ENCODE data around the gene CCDC178.

The CCDC178 gene

DNA sequence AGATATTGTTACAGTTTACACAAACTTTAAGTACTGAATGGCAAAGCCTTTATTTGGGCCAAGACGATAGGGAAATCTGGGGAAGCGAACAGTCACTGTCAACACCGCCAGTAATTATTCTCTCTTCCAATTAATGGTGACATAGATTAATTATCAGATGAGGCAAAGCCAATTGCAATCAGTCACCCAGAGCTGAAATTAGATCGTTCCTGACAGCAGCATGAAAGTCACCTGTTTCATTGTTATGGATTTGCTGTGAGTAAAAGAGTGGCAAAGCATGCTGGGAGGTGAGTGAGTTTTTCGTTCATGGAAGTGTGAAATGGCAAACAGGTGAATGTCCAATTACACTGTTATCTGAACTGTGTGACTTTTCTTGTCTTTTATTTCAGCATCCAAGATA lies 502.9 kb downstream of the CCDC178 start:
- no peaks in the 10 kb centered on the region for H3K36me3 ChIP-seq (ENCODE audit: insufficient read depth, low read length)
- H3K4me1 ChIP-seq (ENCODE audit: insufficient read depth, low read length), result no peaks in the 10 kb centered on the region
- H3K9me3 ChIP-seq (ENCODE audit: control insufficient read depth, insufficient read depth, low read length), result peaks cover 13% of the 10 kb centered on the region; the same call in 1 of the 2 replicates
- H3K9ac ChIP-seq (ENCODE audit: low read depth, low read length), result no peak overlapping the region

DNA sequence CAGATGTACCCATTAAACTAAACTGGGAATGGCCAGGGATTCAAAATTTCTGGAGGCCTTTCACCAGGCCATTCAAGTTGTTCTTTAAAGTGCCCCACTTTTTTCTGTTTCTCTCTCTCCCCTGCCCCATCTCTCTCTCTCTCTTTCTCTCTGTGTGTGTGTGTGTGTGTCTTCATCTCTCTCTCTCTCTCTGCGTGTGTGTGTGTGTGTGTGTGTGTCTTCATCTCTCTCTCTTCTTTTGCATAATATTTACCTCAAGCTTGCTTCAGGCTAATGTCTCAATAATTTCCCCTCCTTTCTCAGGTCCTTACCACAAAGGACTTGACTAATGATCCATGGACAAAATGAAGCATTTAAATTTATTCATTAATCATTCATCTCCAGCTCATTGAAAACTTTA lies 503.5 kb downstream of the CCDC178 start:
- Histone ChIP-seq H3K9me3 (ENCODE audit: control insufficient read depth, insufficient read depth, low read length) (peaks cover 13% of the 10 kb centered on the region; the same call in 1 of the 2 replicates), H3K36me3 (ENCODE audit: insufficient read depth, low read length) (no peaks in the 10 kb centered on the region), H3K9ac (ENCODE audit: low read depth, low read length) (no peak overlapping the region), H3K4me1 (ENCODE audit: insufficient read depth, low read length) (no peaks in the 10 kb centered on the region)

DNA sequence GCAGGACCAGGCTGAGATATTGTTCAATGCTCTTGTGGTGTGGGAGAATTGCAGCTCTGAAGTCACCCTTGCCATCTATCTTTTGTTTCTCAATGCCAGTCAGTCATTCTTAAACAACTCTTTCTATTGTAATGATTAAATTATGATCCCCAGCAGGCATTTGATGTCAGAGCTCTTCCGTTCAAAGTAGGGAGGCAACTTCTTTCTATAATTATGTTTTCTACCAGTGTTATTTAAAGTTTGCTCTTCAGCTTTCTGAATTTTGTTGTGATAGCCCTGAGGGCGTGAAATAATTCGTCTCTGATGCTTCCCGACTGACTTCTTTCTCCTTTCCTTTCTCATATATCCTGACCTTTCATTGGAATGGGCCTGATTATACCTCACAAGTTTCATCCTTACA lies 506.3 kb downstream of the CCDC178 start:
- Histone ChIP-seq H3K4me1 (ENCODE audit: insufficient read depth, low read length) (no peaks in the 10 kb centered on the region), H3K36me3 (ENCODE audit: insufficient read depth, low read length) (no peaks in the 10 kb centered on the region), H3K9ac (ENCODE audit: low read depth, low read length) (no peak overlapping the region), H3K9me3 (ENCODE audit: control insufficient read depth, insufficient read depth, low read length) (peaks cover 13% of the 10 kb centered on the region; the same call in 1 of the 2 replicates)

DNA sequence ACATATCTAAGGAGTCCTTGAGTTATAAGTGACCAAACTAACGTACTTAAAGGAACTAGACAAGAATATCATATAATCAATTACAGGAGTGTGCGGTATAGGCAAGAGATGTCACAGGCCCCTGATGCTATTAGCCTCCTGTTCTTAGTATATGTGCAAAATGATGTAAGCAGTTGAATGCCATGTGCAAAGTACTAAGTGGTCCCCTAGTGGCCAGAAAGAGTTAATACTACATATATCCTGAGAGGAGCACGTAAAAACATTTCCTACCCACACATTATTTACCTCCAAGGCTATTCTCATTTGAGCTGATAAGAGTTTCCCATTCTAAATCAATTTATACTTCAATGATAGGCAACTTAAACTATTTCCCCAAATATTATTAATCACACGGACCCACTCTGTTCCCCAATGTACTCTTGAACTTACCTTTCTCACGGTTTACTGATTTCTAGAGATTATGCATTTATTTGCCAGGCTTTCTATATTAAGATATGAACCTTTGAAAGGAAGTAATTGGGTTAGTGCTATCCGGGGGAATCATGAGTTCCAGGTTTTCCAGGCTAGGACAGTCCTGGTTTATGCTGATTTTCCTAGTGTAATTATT lies 509.7 kb downstream of the CCDC178 start:
- H3K9ac ChIP-seq (ENCODE audit: low read depth, low read length), result no peak overlapping the region
- peaks cover 13% of the 10 kb centered on the region; the same call in 1 of the 2 replicates for H3K9me3 ChIP-seq (ENCODE audit: control insufficient read depth, insufficient read depth, low read length)
- no peaks in the 10 kb centered on the region for H3K4me1 ChIP-seq (ENCODE audit: insufficient read depth, low read length)
- no peaks in the 10 kb centered on the region for H3K36me3 ChIP-seq (ENCODE audit: insufficient read depth, low read length)

DNA sequence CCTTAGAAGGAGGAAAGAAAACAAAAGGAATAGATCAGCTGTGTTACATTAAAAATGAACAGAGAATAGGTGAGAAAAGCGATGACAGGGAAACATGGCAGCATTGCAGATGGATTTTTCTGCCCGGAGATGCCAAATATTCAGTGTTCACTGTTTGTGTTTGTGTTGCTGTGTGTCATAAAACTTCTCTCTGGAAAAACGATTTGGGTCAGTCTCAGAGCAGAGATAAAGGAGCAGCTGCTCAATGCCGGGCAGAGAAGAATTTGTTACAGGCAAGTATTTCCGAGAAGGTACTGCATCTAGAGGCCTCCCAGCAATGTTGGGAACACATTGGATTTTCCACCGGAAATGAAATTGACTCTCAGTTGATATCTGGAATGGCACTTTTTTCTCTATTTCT lies 511.3 kb downstream of the CCDC178 start:
- Histone ChIP-seq H3K9me3 (ENCODE audit: control insufficient read depth, insufficient read depth, low read length) (peaks cover 7% of the 10 kb centered on the region; the same call in 1 of the 2 replicates), H3K36me3 (ENCODE audit: insufficient read depth, low read length) (no peaks in the 10 kb centered on the region), H3K9ac (ENCODE audit: low read depth, low read length) (no peak overlapping the region), H3K4me1 (ENCODE audit: insufficient read depth, low read length) (no peaks in the 10 kb centered on the region)

DNA sequence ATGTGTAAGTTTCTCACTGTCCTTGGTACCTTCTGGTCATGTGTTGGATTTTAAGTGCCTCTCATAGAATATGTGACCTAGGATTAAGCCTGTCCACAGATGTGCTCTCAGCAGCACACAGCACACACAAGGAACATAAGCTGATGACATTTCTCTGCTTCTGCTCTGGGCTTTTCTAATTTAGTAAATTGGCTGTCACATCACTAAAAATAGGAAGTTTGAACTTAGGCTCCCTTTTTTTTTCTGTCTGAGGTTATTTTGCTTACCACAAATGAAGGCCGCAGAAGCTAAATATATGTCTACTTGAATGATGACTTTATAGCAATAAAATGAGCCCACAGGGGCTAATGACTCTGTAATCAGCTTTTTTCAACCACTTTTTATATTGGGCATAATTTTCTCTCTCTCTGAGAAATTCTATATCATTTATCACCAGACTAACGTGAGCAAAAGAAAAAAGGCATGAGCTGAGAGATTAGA lies 517.5 kb downstream of the CCDC178 start:
- no peaks in the 10 kb centered on the region for H3K9me3 ChIP-seq (ENCODE audit: control insufficient read depth, insufficient read depth, low read length)
- no peaks in the 10 kb centered on the region for H3K36me3 ChIP-seq (ENCODE audit: insufficient read depth, low read length)
- H3K4me1 ChIP-seq (ENCODE audit: insufficient read depth, low read length), result peaks cover 5% of the 10 kb centered on the region; the same call in 1 of the 2 replicates
- H3K9ac ChIP-seq (ENCODE audit: low read depth, low read length), result no peak overlapping the region

DNA sequence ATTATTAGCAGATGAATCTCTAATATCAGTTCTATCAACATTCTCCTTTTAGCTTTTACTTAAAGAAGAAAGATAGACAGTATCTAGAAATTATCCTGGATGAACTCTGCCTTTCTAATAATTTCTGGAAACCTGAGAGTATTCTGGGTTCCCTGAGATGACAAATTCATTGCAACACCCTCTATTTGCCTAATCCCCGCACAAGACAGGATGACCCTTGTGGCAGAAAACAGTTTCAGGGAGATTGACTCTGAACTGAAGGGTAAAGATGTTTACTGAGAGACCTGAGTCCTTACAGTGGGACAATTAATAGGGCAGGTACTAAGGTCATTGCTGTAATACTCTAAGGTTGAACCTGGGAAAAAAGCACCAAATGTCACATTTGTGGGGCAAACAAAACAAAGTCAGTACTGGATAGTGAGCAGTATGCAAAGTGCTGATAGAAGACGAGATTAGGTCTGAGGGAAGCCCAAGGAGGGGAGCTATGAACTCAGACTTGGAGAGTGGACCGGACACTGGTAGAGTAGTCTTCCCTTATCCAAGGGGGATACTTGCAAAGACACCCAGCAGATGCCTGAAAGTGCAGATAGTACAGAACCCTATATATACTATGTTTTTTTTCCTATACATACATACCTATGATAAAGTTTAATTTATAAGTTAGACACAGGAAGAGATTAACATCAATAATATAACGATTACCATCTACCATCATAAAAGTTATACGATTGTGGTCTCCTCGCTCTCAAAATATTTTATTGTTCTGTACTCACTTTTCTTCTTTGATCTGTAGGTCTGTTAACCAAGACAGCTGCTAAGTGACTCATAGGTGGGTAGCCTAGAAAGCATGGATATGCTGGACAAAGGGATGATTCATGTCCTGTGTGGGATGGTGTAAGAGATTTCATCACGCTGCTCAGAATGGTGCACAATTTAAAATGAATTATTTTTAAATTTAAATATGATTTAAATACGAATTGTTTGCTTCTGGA lies 519.4 kb downstream of the CCDC178 start:
- no peaks in the 10 kb centered on the region for H3K9me3 ChIP-seq (ENCODE audit: control insufficient read depth, insufficient read depth, low read length)
- peaks cover 5% of the 10 kb centered on the region; the same call in 1 of the 2 replicates for H3K4me1 ChIP-seq (ENCODE audit: insufficient read depth, low read length)
- H3K9ac ChIP-seq (ENCODE audit: low read depth, low read length), result no peak overlapping the region
- H3K36me3 ChIP-seq (ENCODE audit: insufficient read depth, low read length), result no peaks in the 10 kb centered on the region

DNA sequence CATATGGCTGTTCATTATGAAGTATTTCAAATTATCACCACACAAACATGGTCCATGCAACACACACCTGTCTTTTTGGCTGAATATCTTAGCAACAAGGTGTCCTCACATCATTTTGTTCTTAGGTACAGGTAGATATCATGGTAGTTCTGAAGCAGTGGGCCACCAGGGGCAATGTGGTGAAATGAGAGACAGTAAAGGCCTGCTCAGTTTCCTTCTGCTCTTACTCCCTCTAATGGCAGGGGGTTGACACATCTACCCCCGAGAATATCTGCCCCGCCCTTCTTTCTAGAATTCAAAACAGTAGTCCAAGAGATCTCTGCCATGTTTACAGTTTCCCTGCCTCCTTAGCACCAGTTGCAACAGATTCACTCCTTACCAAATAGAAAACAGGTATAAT lies 520.7 kb downstream of the CCDC178 start:
- H3K9me3 ChIP-seq (ENCODE audit: control insufficient read depth, insufficient read depth, low read length), result no peaks in the 10 kb centered on the region
- H3K36me3 ChIP-seq (ENCODE audit: insufficient read depth, low read length), result no peaks in the 10 kb centered on the region
- H3K4me1 ChIP-seq (ENCODE audit: insufficient read depth, low read length), result peaks cover 5% of the 10 kb centered on the region; the same call in 1 of the 2 replicates
- H3K9ac ChIP-seq (ENCODE audit: low read depth, low read length), result no peak overlapping the region

DNA sequence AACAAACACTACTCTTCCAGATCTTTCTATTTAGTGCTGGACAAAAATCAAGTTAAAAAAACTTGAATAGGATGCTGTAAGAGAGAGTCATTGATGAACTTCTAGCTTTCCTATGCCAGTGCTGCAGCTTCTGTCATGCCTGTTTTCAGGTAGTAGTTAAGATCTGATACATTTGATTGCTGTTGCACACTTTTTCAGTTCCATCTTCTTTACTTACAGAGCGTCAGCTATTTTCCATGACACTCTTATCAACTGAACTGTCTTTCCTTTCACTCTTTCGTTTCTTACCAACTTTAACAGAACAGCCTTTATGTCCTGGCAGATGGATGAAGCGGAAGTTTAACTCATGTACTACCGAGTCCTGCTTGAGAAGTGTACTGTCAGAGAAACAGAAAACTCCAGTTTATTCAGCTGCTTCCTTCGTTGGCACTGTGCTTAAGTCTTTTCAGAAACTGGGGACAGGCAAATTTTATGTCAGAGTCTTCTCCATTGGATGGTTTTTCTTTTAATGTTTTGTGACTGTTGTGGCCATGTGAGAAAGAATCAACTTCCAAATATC lies 521.8 kb downstream of the CCDC178 start:
- Histone ChIP-seq H3K9ac (ENCODE audit: low read depth, low read length) (no peak overlapping the region), H3K9me3 (ENCODE audit: control insufficient read depth, insufficient read depth, low read length) (no peaks in the 10 kb centered on the region), H3K4me1 (ENCODE audit: insufficient read depth, low read length) (peaks cover 5% of the 10 kb centered on the region; the same call in 1 of the 2 replicates), H3K36me3 (ENCODE audit: insufficient read depth, low read length) (no peaks in the 10 kb centered on the region)

DNA sequence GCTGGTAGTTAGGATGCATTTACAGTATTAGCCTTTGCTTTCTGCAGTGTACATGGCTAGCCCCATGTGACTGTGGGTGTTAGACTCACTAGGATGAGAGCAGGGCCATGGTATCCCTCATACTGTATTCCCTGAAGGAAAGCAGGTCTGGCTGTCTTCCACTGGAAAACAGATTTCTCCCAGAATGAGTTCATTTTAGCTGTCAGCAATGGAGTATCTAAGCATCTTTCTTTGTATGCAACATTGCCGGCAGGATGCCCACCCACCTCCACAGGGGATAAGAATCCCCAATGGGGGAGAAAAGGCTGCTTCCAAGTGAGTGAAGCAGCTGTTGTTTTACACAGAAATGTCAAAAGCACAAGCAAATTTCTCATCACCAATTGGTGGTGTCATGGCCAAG lies 525.0 kb downstream of the CCDC178 start:
- Histone ChIP-seq H3K9me3 (ENCODE audit: control insufficient read depth, insufficient read depth, low read length) (no peaks in the 10 kb centered on the region), H3K4me1 (ENCODE audit: insufficient read depth, low read length) (no peaks in the 10 kb centered on the region), H3K36me3 (ENCODE audit: insufficient read depth, low read length) (no peaks in the 10 kb centered on the region), H3K9ac (ENCODE audit: low read depth, low read length) (no peak overlapping the region)

DNA sequence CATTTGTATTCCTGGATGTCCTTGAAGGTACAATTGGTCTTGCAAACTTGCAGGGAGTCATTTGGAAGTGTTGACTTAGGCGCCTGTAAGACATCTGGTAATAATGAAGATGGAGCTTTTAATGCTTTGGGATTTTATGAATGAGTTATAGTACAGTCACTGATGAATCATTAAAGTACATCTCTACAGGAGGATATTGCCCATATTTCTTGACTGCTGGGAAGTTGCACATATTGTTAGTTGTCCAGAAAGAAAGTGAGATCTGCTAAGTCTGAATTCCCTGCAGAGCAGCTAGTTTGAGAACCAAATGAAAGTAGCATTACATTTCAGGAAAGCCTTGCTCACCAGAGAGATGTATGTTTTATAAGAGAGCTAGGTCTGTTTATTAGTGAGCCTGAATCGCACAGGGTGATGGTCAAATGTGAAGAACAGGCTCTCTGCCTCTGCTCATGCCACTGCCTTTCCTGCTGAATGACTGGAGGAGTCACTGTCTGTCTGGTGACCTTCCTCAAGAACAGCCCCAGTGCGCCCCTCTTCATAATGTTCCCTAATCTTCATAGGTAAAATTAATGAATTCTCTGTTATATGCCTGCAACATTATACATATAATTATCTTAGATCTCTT lies 528.7 kb downstream of the CCDC178 start:
- Histone ChIP-seq H3K9ac (ENCODE audit: low read depth, low read length) (no peak overlapping the region), H3K9me3 (ENCODE audit: control insufficient read depth, insufficient read depth, low read length) (no peaks in the 10 kb centered on the region), H3K4me1 (ENCODE audit: insufficient read depth, low read length) (no peaks in the 10 kb centered on the region), H3K36me3 (ENCODE audit: insufficient read depth, low read length) (no peaks in the 10 kb centered on the region)

DNA sequence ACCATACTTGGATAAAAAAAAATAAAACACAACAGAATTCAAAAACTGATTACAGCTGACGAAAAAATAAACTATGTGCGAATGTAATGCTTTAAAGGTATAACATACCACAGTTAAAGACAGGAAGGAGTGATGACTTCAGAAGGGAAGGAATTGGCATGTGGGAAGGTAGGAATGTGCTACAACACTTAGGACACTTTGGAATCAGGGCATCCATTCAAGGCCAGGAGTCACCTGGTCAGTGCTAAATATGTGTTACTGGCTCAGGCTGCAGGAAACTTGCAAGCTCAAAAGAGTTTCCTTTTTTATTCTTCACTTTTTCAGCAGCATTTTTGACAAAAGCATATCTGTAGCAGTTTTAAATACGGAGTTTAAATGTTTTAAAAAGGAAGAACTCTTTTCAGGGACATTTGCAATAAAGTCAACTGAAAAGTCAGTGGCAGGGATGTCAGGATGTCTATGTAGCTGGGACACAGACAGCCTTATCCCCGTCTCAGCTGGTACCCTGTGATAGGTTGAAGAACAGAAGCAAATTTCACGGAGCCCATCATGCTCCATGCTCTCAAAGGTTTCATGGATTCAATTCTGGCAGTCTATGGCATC lies 529.7 kb downstream of the CCDC178 start:
- Histone ChIP-seq H3K9ac (ENCODE audit: low read depth, low read length) (no peak overlapping the region), H3K36me3 (ENCODE audit: insufficient read depth, low read length) (no peaks in the 10 kb centered on the region), H3K9me3 (ENCODE audit: control insufficient read depth, insufficient read depth, low read length) (no peaks in the 10 kb centered on the region), H3K4me1 (ENCODE audit: insufficient read depth, low read length) (no peaks in the 10 kb centered on the region)

DNA sequence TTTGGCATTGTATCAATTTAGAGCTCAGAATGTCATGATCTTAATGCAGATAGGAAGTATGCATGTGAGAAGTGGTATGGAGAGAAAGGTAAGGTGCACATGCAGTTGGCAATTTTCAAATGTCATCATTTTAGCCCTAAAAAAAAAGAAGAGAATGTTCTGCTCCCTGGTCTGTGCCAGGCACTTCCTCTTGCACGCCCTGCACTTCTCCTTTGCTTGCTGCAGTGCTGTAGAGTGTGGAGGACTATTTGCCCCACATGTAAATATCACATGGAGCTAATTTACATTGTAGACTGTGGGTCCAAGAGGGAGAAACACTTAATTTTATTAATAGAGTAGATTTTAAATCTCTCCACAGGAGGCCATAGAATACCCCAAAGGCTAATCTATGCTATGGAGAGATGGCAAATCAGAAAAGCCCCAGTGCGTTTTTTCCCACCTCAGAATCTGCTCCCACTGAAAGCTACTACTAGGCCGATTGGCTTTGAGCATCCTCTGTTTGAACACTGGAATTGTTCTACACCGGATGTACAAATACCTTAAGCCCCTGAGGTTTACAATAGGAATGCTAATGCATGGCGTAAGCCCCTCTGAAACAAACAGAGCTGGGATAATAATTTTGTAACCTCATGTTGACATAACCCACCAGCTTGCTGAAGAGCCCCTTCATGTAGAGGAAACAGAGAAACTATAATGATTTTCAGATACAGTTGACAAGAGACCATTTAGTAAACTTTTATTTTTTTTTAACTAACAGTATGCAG lies 530.5 kb downstream of the CCDC178 start:
- no peaks in the 10 kb centered on the region for H3K9me3 ChIP-seq (ENCODE audit: control insufficient read depth, insufficient read depth, low read length)
- H3K36me3 ChIP-seq (ENCODE audit: insufficient read depth, low read length), result no peaks in the 10 kb centered on the region
- H3K9ac ChIP-seq (ENCODE audit: low read depth, low read length), result no peak overlapping the region
- no peaks in the 10 kb centered on the region for H3K4me1 ChIP-seq (ENCODE audit: insufficient read depth, low read length)
